Measurements from ENCODE around the gene SRC.

DNA sequence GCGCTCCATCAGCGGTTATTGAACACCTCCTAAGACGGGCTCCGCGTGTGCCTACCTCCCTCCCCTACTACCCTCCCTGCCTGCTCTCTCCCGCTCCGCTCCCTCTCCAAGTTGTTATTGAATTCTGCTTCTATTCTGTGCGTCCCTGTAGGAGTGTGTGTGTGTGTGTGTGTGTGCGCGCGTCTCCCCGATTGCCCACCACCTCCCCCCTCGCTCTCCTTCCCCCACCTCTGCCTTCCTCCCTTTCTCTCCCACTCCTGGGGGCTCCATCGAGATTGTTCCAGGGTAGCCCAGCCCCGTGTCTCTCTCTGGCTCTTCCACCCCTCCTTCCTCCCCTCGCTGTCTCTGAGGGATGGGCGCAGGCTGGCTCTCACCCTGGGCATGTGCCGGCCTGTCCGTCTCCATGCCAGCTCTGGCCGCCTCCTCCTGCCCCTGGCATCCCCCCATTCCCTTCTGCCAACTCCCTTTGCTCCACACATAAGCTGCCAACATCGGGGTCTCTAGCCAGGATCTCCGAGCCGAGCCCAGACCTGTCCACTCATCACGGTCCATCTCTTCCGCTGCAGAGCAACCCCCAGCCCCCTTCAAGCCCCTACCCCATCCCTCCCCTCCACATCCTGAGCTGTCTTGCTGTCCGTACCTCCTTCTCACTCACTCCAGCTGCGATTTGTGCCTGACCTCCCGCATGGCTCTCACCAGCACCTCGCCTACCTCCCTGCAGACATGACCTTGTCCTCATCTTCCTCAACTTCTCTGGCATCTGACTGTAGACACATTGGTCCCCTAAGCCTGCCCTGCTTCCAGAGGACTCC lies 68.5 kb downstream of the SRC start:
- TF ChIP-seq CTCF (conservative IDR thresholded peaks at IDR 0.05; ENCODE audit: low read depth, low read length) (no peak), EZH2 (IDR thresholded peaks at IDR 0.05; ENCODE audit: low read length, unreplicated experiment) (no peak), EZH2phosphoT487 (IDR thresholded peaks at IDR 0.05; ENCODE audit: borderline replicate concordance, low read length) (no peak)

All from PC-3 (cell line).